HG03342 (cell line): ENCODE data around the gene INHBC.
"Not testable (repeated sequence)": the region's sequence is repeated elsewhere in the genome, so short reads cannot be mapped to it uniquely, and the experiment has no call there.

Source experiments
- ATAC-seq: cut with Tn5 transposase; IDR thresholded peaks from one replicate; pipeline ENCODE4 v1.9.1; 2021; ENCODE audit warnings: mild to moderate bottlenecking, moderate library complexity; ENCODE audit not compliant: unreplicated experiment

Gene INHBC

DNA sequence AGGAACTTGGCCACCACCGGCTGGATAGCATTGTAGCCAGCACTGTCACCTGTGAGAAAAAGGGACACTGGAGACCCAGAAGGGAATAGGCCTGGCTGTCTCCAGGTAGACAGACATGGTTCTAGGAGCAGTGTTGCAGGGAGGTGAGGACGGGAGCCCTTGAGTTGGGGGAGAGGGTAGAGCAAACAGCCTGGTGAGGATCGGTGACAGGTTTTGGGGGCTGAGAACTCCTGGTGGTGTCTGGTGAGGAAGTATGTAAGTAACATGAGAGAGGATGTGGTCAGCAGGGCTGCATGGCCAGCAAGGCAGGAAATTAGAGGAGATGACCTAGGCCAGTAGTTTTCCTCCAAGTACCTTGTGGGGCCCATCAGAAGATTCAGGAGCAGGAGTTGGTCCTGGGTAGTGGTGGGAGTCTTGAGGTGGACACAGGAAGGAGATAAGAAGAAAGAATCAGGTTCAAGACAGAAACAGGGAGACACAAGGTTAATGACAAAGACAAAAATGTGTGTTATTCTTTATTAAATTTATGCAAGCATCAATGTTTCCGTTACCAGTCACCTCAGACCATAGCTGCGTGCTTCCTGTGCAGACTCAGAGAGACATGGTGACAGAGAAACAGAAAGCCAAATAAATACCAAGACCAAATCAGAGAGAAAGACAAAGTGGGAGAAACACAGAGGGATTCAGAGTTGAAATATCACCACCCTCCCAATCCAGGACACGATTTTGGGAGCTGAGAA is 45.0 kb downstream of the INHBC start, which contains the start of gene ARHGAP9:
Gene ARHGAP9, minus strand, starts transcription at position 491 of the 740 bp plus-strand sequence. Its CDS starts 460 bp downstream, at position 31.
- ATAC-seq, result peak; percentile 37

GRCh38 chr12:57481671-57482070 is 47.1 kb downstream of the INHBC start:
- ATAC-seq, result no peak

DNA sequence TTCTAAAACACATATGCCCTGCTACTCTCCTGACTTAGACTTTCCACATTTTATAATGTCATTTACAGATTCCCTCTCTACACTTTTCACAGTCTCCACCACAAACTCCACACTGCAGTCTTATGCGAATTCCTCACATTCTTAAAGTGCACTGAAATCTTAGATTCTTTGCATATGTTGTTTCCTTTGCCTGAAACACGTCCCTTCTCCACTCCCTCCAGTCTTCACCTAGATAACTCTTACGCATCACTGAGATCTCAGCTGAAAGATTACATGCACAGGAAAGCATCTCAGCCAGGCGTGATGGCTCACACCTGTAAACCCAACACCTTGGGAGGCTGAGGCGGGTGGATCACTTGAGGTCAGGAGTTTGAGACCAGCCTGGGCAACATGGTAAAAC is 48.9 kb downstream of the INHBC start:
- ATAC-seq, result no peak

DNA sequence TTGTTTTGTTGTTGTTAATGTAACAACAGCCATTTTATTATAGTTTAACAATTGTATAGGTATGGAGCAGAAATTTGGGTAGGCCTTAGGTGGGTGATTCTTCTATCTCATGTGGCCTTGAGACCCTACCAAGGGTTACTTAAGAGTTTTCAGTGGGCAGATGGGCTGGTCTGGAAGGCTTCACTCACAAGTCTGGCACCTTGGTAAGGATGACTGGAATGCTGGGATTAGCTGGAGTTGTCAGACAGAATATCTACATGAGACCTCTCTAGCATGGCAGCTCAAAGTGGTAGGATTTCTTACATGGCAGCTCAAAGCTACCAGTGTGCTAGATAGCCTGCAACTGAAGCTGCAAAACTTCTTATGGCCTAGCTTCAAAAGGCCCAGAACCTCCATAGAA is 51.1 kb downstream of the INHBC start:
- ATAC-seq, result no peak

DNA sequence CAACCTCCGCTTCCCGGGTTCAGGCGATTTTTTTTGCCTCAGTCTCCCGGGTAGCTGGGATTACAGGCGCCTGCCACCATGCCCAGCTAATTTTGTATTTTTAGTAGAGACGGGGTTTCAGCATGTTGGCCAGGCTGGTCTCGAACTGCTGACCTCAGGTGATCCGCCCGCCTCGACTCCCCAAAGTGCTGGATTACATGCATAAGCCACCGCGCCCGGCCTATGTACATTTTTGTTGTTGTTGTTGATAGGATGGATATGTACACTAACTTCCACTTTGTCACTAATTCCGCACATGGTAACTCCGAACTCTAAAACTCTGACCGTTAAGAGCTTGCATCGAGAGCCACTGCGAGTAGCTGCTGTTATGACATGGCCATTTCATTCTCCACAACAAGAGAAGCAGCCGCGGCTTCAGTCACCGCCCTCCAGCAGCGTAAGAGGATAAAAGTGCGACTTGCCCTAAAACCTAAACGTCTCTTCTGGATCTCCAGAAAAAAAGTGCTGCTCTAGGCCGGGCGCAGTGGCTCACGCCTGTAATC is 52.5 kb downstream of the INHBC start:
- ATAC-seq, result no peak

DNA sequence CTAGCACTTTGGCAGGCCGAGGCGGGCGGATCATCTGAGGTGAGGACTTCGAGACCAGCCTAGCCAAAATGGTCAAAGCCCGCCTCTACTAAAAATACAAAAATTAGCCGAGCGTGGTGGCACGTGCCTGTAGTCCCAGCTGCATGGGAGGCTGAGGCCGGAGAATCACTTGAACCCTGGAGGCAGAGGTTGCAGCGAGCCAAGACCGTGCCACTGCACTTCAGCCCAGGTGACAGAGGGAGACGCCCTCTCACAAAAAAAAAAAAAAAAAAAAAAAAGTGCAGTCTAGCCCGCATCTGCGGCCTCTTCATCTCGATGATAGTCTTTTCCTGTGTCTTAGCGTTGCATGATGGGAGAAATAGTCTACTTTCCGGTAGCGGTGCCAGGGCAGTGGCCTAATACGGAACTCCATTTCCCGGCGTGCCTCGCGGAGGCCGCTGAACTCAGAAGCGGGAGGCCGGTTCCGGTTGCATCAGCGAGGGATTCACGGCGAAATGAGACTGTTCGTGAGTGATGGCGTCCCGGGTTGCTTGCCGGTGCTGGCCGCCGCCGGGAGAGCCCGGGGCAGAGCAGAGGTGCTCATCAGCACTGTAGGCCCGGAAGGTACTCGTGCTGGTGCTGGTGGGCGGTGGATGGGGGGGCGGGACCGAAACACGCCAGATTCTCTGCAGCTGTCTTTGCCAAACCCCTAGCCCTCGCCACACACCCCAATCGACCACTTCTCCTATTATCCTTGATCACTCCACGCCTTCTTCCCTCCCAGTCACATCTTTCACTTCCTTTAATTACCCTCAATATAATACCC is 53.2 kb downstream of the INHBC start, which contains the start of gene MARS1:
Gene MARS1, plus strand, starts transcription at position 472 of the 805 bp plus-strand sequence. Its CDS starts 23 bp downstream, at position 495.
- ATAC-seq, result peak; percentile 96

GRCh38 chr12:57488402-57489156 is 54.0 kb downstream of the INHBC start:
- no peak for ATAC-seq

- no peak for ATAC-seq
These were observed 54.6 kb downstream of the INHBC start for GRCh38 chr12:57489157-57489641.

GRCh38 chr12:57490126-57490525 is 55.5 kb downstream of the INHBC start:
- ATAC-seq, result no peak

DNA sequence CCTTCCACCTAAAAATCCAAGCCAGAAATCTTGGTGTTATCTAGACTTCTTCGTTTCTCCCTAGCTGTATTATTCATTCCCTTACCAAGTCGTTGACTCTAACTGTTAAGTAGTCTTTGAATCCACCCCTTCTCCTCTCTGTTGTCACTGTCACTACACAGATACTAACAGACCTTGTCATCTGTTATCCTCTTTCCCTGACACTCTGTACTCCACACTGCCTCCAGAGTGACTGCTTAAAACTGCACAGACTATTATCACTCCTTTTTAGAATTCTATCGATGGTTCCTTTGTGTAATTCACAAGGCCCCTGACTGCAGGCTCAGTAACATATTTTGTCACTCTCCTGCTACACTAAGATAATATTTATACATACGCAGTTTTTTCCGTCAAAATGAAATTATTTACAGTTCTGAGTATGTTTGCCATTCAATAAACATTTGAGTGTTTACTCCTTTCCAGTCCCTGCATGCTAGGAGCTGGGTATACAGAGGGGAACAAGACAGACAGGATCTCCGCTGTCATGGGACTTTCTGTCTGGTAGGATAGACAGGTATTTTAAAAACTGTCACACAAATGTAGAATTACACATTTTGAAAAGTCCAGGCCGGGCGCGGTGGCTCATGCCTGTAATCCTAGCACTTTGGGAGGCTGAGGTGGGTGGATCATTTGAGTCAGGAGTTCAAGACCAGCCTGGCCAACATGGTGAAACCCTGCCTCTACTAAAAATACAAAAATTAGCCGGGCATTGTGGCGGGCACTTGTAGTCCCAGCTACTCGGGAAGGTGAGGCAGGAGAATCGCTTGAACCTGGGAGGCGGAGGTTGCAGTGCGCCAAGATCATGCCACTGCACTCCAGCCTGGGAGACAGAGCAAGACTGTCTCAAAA is 57.1 kb downstream of the INHBC start:
- no peak for ATAC-seq

DNA sequence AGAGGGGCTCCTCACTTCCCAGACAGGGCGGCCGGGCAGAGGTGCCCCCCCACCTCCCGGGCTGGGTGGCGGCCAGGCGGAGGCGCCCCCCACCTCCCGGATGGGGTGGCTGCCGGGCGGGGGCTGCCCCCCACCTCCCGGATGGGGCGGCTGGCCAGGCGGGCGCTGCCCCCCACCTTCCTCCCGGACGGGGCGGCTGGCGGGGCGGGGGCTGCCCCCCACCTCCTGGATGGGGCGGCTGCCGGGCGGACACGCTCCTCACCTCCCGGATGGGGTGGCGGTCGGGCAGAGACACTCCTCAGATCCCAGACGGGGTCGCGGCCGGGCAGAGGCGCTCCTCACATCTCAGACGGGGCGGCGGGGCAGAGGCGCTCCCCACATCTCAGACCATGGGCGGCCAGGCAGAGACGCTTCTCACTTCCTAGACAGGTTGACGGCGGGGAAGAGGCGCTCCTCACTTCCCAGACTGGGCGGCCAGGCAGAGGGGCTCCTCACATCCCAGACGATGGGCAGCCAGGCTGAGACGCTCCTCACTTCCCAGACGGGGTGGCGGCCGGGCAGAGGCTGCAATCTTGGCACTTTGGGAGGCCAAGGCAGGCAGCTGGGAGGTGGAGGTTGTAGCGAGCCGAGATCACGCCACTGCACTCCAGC is 60.6 kb downstream of the INHBC start:
- not testable (repeated sequence) for ATAC-seq

GRCh38 chr12:57496822-57497221 is 62.2 kb downstream of the INHBC start:
- ATAC-seq, result no peak

- ATAC-seq, result no peak
These were observed 62.9 kb downstream of the INHBC start for GRCh38 chr12:57497223-57498131.

GRCh38 chr12:57498132-57498502 is 63.5 kb downstream of the INHBC start:
- ATAC-seq, result no peak

DNA sequence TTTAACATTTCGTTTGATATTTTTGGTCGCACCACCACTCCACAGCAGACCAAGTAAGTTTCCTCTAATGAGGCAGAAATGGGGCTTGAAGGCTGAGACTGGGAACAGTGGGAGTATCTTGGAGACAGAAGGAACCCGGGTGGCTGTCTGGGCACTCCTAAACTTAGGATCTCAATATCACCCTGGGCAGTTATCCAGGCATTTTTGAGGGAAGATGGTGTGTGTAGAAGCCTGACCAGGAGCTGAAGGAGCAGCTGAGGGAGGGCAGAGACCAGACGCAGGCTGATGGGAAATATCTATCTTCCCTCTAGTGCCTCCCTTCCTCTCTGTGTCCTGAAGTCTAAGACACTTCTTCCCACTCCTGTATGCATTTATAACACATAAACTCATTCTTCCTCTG is 64.0 kb downstream of the INHBC start:
- no peak for ATAC-seq

- no peak for ATAC-seq
These were observed 65.6 kb downstream of the INHBC start for GRCh38 chr12:57500213-57500612.
